Measurements from ENCODE around the gene OXCT1.
"Not testable (repeated sequence)": the region's sequence is repeated elsewhere in the genome, so short reads cannot be mapped to it uniquely, and the experiment has no call there.

Gene OXCT1

DNA sequence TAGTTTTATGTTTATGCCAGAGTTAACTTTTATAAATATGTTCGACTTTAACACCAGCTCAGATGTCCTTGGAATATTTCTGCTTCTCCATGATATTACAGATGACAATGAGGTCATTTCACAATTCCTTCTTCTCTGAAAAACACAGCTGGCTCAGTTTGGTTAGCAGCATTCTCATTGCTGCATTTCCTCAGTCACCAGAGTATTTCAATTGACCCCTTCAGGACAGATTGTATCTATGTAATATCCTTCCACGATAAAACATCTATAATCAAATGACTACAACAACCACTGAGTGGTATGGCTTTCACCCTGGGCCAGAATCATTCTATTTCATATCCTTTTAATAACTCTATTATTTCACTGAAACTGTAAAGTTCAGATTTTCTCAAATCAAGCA lies 148.7 kb downstream of the OXCT1 start:
- H3K36me3 ChIP-seq (ENCODE audit: control insufficient read depth, insufficient read depth, low read length), result no peaks in the 10 kb centered on the region
- H3K27me3 ChIP-seq (ENCODE audit: control insufficient read depth, insufficient read depth, low read length), result no peaks in the 10 kb centered on the region
- H3K4me1 ChIP-seq (ENCODE audit: control insufficient read depth, insufficient read depth, low read length), result no peaks in the 10 kb centered on the region

DNA sequence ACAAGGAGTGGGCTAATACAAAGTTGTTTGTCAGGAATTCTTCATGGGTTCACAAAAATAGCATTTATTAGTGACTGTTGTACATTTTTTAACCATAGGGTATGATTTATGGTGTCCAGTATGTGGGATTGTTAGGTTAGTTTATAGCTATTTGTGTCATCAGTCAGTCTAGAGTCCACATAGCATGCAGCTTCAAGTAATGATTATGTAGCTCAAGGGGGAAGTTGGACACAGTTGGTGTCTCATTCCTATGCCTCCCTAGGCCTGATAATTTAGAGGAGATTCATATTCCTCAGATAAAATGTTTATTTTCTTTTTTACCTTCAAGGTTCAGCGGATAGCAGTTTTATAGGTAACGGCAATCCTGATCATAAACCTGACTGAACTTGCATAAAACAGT lies 153.8 kb downstream of the OXCT1 start:
- H3K27me3 ChIP-seq (ENCODE audit: control insufficient read depth, insufficient read depth, low read length), result no peaks in the 10 kb centered on the region
- no peak overlapping the region for H3K4me3 ChIP-seq (ENCODE audit: low read length)
- H3K27ac ChIP-seq (ENCODE audit: low read depth, low read length), result no peak overlapping the region
- no peaks in the 10 kb centered on the region for H3K36me3 ChIP-seq (ENCODE audit: control insufficient read depth, insufficient read depth, low read length)
- H3K9ac ChIP-seq (ENCODE audit: low read length), result no peak overlapping the region
- no peaks in the 10 kb centered on the region for H3K4me1 ChIP-seq (ENCODE audit: control insufficient read depth, insufficient read depth, low read length)

More for the DNA sequence above, 148.7 kb downstream of the OXCT1 start:
- Histone ChIP-seq H3K9ac (ENCODE audit: low read length) (no peak overlapping the region), H3K4me3 (ENCODE audit: low read length) (no peak overlapping the region), H3K27ac (ENCODE audit: low read depth, low read length) (no peak overlapping the region)

DNA sequence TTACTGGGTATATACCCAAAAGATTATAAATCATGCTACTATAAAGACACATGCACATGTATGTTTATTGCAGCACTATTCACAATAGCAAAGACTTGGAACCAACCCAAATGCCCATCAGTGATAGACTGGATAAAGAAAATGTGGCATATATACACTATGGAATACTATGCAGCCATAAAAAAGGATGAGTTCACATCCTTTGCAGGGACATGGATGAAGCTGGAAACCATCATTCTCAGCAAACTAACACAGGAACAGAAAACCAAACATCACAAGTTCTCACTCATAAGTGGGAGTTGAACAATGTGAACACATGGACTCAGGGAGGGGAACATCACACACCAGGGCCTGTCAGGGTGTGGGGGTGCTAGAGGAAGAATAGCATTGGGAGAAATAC lies 155.8 kb downstream of the OXCT1 start:
- H3K36me3 ChIP-seq (ENCODE audit: control insufficient read depth, insufficient read depth, low read length); H3K27me3 ChIP-seq (ENCODE audit: control insufficient read depth, insufficient read depth, low read length); H3K4me3 ChIP-seq (ENCODE audit: low read length); H3K27ac ChIP-seq (ENCODE audit: low read depth, low read length); H3K9ac ChIP-seq (ENCODE audit: low read length); H3K4me1 ChIP-seq (ENCODE audit: control insufficient read depth, insufficient read depth, low read length): not testable (repeated sequence)

DNA sequence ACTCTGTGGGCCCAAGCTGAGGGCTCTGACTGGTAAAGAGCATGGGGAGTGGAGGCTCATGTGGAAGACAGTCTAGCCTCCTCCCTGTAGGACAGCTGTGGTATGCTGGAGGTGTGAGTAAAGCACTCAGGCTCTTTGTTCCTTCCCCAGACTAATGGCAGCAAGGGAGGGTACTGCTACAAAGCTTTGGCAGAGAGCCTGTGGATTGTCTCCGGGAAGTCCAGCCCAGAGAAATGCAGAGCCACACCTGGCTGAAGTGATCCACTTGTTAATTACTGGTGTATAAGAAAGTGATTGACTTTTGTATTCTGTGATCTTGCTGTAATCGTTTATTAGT lies 161.7 kb downstream of the OXCT1 start:
- Histone ChIP-seq H3K36me3 (ENCODE audit: control insufficient read depth, insufficient read depth, low read length) (no peaks in the 10 kb centered on the region), H3K9ac (ENCODE audit: low read length) (no peak overlapping the region), H3K27me3 (ENCODE audit: control insufficient read depth, insufficient read depth, low read length) (no peaks in the 10 kb centered on the region), H3K4me1 (ENCODE audit: control insufficient read depth, insufficient read depth, low read length) (no peaks in the 10 kb centered on the region), H3K27ac (ENCODE audit: low read depth, low read length) (no peak overlapping the region), H3K4me3 (ENCODE audit: low read length) (no peak overlapping the region)

DNA sequence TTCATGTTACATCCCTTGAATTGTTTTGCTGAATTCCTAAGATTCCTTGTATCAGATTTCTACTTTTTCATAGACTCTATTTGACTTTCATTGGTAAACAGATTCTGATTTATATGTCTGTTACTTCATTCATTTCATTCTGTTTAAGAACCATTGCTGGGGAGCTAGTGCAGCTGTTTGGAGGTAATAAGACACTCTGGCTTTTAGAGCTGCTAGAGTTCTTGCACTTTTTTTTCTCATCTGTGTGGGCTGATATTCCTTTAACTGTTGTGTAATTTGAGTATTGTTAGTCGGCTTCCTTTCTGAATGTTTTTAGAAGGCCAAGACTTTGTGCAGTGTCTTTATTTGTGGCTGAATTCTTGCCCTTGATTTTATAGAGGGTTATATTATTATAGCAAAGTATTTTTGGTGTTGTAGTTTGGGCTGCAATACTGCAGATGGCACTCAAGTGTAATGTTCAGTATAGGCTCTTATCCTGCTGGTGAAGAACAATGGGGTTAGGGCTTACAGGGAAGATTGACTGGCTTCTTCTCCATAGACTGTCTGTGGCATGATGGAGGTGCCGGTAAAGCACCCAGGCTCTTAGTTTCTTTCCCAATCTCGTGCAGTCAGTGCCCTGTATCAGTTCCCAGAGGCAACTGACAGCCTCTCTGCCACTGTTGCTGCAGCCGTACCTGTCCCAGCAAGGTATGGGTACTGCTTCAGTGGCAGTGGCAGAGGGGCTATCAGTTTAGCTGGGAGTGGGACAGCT lies 162.2 kb downstream of the OXCT1 start:
- no peaks in the 10 kb centered on the region for H3K36me3 ChIP-seq (ENCODE audit: control insufficient read depth, insufficient read depth, low read length)
- no peaks in the 10 kb centered on the region for H3K27me3 ChIP-seq (ENCODE audit: control insufficient read depth, insufficient read depth, low read length)
- H3K4me3 ChIP-seq (ENCODE audit: low read length), result no peak overlapping the region
- H3K4me1 ChIP-seq (ENCODE audit: control insufficient read depth, insufficient read depth, low read length), result no peaks in the 10 kb centered on the region
- H3K9ac ChIP-seq (ENCODE audit: low read length), result no peak overlapping the region
- H3K27ac ChIP-seq (ENCODE audit: low read depth, low read length), result no peak overlapping the region

DNA sequence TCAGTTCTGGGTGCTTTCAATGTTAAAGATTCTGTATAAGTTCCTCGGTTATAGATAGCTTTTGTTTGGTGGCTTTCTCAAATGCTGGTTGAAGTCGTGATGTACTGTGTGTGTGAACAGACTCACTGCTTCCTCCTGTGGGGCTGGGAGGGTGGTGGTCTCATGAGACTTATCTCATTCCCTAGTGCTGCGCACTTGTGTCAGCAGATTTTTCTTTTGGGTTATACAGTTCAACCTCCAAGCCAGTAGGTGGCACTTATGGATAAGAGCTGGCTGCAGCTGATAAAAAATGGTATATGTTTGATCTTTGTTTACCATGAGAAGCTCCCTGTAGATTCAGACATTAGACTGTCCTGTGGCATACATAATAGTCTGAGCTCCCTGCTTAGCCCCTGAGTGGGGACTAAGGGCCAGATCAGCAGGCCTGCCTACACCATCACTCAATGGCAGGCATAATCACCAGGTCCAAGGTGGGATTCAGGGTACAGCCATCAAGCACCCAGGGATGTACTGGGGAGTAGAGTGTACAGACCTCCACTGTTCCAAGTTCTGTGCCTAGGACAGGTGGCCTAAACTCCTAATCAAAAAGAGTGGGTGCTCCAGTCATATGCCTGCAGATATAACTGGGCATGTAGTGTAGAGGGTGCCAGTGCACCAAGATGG lies 174.2 kb downstream of the OXCT1 start:
- Histone ChIP-seq H3K27me3 (ENCODE audit: control insufficient read depth, insufficient read depth, low read length) (no peaks in the 10 kb centered on the region), H3K27ac (ENCODE audit: low read depth, low read length) (no peak overlapping the region), H3K4me1 (ENCODE audit: control insufficient read depth, insufficient read depth, low read length) (no peaks in the 10 kb centered on the region), H3K36me3 (ENCODE audit: control insufficient read depth, insufficient read depth, low read length) (no peaks in the 10 kb centered on the region), H3K9ac (ENCODE audit: low read length) (no peak overlapping the region), H3K4me3 (ENCODE audit: low read length) (no peak overlapping the region)

DNA sequence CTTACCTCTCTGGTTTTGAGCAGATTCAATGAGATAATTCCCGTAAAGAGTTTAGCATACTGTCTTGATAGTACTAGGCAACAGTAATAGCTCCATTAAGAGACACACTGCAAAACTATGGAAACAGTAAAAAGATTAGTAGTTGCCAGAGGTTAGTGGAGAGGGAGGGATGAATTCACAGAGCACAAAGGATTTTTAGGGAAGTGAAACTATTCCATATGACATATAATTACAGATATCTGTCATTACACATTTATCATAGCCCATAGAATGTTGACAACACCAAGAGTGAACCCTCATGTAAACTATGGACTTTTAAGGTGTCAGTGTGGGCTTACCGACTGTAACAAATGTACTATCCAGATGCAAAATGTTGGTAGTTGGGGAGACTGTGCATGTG lies 183.5 kb downstream of the OXCT1 start:
- Histone ChIP-seq H3K9ac (ENCODE audit: low read length) (no peak overlapping the region), H3K27me3 (ENCODE audit: control insufficient read depth, insufficient read depth, low read length) (no peaks in the 10 kb centered on the region), H3K36me3 (ENCODE audit: control insufficient read depth, insufficient read depth, low read length) (no peaks in the 10 kb centered on the region), H3K4me1 (ENCODE audit: control insufficient read depth, insufficient read depth, low read length) (no peaks in the 10 kb centered on the region), H3K4me3 (ENCODE audit: low read length) (no peak overlapping the region), H3K27ac (ENCODE audit: low read depth, low read length) (no peak overlapping the region)

DNA sequence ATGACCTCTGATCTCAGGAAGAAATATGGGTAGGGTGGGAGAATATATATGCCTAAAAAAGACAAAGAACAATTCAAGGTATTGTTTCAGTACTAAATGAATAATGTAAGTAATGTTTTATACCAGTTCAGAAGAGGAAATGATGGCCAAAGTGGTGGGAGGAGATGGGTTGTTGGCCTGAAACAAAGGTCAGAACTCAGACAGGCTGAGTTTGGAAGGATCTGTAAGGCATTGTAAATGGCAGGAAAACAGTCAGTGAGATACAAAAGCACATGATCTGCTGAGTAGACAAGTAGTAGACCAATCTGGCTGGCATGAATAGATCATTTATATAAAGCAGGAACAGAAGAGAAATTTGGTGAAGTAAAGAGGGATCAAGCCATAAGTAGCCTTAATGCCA lies 184.0 kb downstream of the OXCT1 start:
- no peaks in the 10 kb centered on the region for H3K4me1 ChIP-seq (ENCODE audit: control insufficient read depth, insufficient read depth, low read length)
- no peaks in the 10 kb centered on the region for H3K36me3 ChIP-seq (ENCODE audit: control insufficient read depth, insufficient read depth, low read length)
- no peak overlapping the region for H3K27ac ChIP-seq (ENCODE audit: low read depth, low read length)
- no peak overlapping the region for H3K4me3 ChIP-seq (ENCODE audit: low read length)
- no peaks in the 10 kb centered on the region for H3K27me3 ChIP-seq (ENCODE audit: control insufficient read depth, insufficient read depth, low read length)
- H3K9ac ChIP-seq (ENCODE audit: low read length), result no peak overlapping the region

DNA sequence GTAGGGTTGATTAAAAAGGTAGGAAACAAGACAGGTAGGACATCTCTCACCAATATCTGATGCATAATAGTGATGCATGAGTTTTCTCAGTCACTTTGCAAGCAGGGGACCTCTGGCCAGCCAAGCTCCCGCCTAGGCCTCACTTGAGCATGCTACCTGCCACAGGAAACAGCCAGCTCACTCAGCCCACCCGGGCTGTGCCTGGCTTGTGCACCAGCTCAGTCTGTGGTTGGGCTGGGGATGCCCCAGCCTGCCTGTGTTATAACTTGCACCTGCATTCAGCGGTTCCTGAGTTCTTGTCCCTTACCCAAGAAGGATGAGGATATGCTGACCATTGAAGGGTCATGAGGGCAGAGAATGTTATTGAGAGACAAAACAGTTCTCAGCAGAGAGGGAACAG lies 187.0 kb downstream of the OXCT1 start:
- H3K36me3 ChIP-seq (ENCODE audit: control insufficient read depth, insufficient read depth, low read length), result no peaks in the 10 kb centered on the region
- H3K9ac ChIP-seq (ENCODE audit: low read length), result no peak overlapping the region
- H3K27me3 ChIP-seq (ENCODE audit: control insufficient read depth, insufficient read depth, low read length), result no peaks in the 10 kb centered on the region
- H3K27ac ChIP-seq (ENCODE audit: low read depth, low read length), result no peak overlapping the region
- H3K4me1 ChIP-seq (ENCODE audit: control insufficient read depth, insufficient read depth, low read length), result no peaks in the 10 kb centered on the region
- H3K4me3 ChIP-seq (ENCODE audit: low read length), result no peak overlapping the region

DNA sequence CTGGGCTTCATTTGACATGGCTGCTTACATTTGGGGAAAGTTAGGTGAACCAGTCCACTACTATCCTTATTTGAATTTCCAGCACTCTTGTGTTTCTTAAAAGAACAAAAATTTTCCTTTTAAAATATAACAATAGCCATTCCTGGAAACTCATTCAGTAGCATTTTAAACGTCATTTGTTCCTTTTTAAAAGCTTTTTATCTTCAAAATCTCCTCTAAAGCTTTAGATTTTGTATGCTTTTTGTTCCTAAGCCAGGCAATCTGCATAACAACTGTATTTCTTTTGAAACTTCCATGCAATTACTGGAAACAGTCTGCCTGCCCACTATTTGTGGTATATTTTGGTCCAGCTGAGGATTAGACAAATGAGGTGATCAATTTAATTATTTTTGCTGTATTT lies 187.6 kb downstream of the OXCT1 start:
- H3K9ac ChIP-seq (ENCODE audit: low read length), result no peak overlapping the region
- H3K27me3 ChIP-seq (ENCODE audit: control insufficient read depth, insufficient read depth, low read length), result no peaks in the 10 kb centered on the region
- no peak overlapping the region for H3K27ac ChIP-seq (ENCODE audit: low read depth, low read length)
- no peak overlapping the region for H3K4me3 ChIP-seq (ENCODE audit: low read length)
- no peaks in the 10 kb centered on the region for H3K36me3 ChIP-seq (ENCODE audit: control insufficient read depth, insufficient read depth, low read length)
- H3K4me1 ChIP-seq (ENCODE audit: control insufficient read depth, insufficient read depth, low read length), result no peaks in the 10 kb centered on the region

DNA sequence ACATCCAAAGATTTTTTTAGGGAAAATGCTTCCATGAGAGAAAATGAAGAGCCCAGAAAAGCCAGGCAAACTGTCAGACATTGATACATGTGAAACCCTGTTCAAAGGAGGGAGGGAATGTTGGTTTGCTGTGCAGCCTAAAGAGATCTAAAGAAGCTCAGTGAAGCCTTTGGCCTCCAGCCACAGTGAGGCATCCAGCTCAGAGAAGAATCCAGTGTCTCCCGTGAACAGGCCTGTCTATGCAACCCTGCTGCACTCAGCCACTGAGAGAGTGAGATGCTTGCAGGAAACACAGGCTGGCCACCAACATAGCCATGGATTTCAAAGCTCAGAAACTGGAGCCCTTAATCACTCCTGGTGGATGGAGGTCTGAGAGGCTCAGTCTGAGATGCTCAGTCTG lies 188.4 kb downstream of the OXCT1 start:
- H3K36me3 ChIP-seq (ENCODE audit: control insufficient read depth, insufficient read depth, low read length), result no peaks in the 10 kb centered on the region
- H3K27me3 ChIP-seq (ENCODE audit: control insufficient read depth, insufficient read depth, low read length), result no peaks in the 10 kb centered on the region
- no peak overlapping the region for H3K9ac ChIP-seq (ENCODE audit: low read length)
- H3K4me3 ChIP-seq (ENCODE audit: low read length), result no peak overlapping the region
- H3K27ac ChIP-seq (ENCODE audit: low read depth, low read length), result no peak overlapping the region
- no peaks in the 10 kb centered on the region for H3K4me1 ChIP-seq (ENCODE audit: control insufficient read depth, insufficient read depth, low read length)
